Ishikawa (cell line): ENCODE data around the gene TP53BP2.

Experiments used
- CEBPB ChIP-seq: IDR thresholded peaks from 2 replicates; pipeline ENCODE4 v1.6.1; 2012
- FOXM1 ChIP-seq: IDR thresholded peaks from 2 replicates; pipeline ENCODE4 v1.6.1; 2012; ENCODE audit warnings: low read depth, borderline replicate concordance

DNA sequence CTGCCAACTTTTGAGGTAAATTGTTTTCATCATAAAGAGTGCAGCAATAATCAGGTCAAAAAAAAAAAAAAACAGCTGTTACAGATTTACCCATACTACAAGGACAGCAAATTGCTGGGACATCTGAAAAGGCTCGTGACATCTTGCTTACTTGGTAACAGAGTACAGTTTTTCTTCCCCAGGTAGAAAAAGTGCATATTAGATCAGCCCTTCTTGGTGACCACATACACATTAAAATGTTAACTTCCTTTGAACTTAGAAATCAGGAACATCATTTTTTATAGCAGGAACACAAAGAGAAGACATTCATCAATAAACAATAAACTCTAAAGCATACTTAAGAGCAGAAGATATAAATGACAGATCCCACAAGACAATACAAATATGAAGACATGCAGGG, 16.1 kb downstream of the TP53BP2 start:
- TF ChIP-seq FOXM1, result no peak
- no peak for TF ChIP-seq CEBPB
